PC-9 (cell line): ENCODE measurements around the gene CORIN. TPM values are rescaled to one million over a fixed set of nuclear protein-coding genes. Genes with fewer than 3 reads are reported as not detected.

Experiments
- BruUV-seq: library from RNA; stranded (reverse); fragments of 400-500 nt; replicated peaks from 2 replicates; lab custom pipeline; 2021; lab: Mats Ljungman, UMichigan
- CTCF ChIA-PET: fragments of 300-600 bp; sonication (Branson Sonifier 250); formaldehyde crosslinking; loops from one replicate; lab custom pipeline; 2022; ENCODE audit warnings: antibody characterized with exemption; lab: Charles Lee
- POLR2A ChIA-PET: fragments of 300-600 bp; sonication (Branson Sonifier 250); formaldehyde crosslinking; loops from one replicate; lab custom pipeline; 2022; ENCODE audit warnings: antibody characterized with exemption; ENCODE audit not compliant: unreplicated experiment; lab: Charles Lee
- DNase-seq, 2 experiments: peaks; one replicate each; pipeline versions ENCODE4 v3.0.0 to v3.0.0-alpha.2; 2015 to 2022; ENCODE audit warnings: mixed read lengths in 1 of 2
- H2AFZ ChIP-seq: fragments of 200-600 bp; sonication (generic); 2 replicates; pipeline ENCODE4 v1.8.1; 2017; ENCODE audit warnings: antibody characterized with exemption
- H3F3A ChIP-seq: fragments of 200-600 bp; sonication (generic); 2 replicates; pipeline ENCODE4 v1.8.1; 2017; ENCODE audit warnings: antibody characterized with exemption, mild to moderate bottlenecking, low read depth; ENCODE audit not compliant: insufficient read depth
- H3K27ac ChIP-seq: fragments of 200-600 bp; sonication (generic); 2 replicates; pipeline ENCODE4 v1.6.1; 2016; ENCODE audit warnings: mixed run types
- H3K27me3 ChIP-seq: fragments of 200-600 bp; sonication (generic); 2 replicates; pipeline ENCODE4 v1.6.1; 2016; ENCODE audit warnings: low read depth, mixed run types; ENCODE audit not compliant: insufficient read depth
- H3K36me3 ChIP-seq: fragments of 200-600 bp; sonication (generic); 2 replicates; pipeline ENCODE4 v1.6.1; 2016; ENCODE audit warnings: low read depth, mixed run types
- H3K4me1 ChIP-seq: fragments of 200-600 bp; sonication (generic); replicated peaks from 2 replicates; pipeline ENCODE4 v1.6.1; 2016; ENCODE audit warnings: mixed run types; ENCODE audit not compliant: insufficient read depth
- H3K4me2 ChIP-seq: fragments of 200-600 bp; sonication (generic); 2 replicates; pipeline ENCODE4 v1.6.1; 2017; ENCODE audit warnings: mixed run types
- H3K4me3 ChIP-seq: fragments of 200-600 bp; sonication (generic); 2 replicates; pipeline ENCODE4 v1.6.1; 2016; ENCODE audit warnings: mixed run types
- H3K79me2 ChIP-seq: fragments of 200-600 bp; sonication (generic); 2 replicates; pipeline ENCODE4 v1.6.1; 2017; ENCODE audit warnings: low read depth, mixed run types
- H3K9me2 ChIP-seq: fragments of 200-600 bp; sonication (generic); 2 replicates; pipeline ENCODE4 v1.8.1; 2017; ENCODE audit warnings: mild to moderate bottlenecking; ENCODE audit not compliant: insufficient read depth
- H3K9me3 ChIP-seq: fragments of 200-600 bp; sonication (generic); 2 replicates; pipeline ENCODE4 v1.8.1; 2016; ENCODE audit warnings: low read depth; ENCODE audit not compliant: insufficient read depth
- H4K20me1 ChIP-seq: fragments of 200-600 bp; sonication (generic); 2 replicates; pipeline ENCODE4 v1.8.1; 2017; ENCODE audit not compliant: insufficient read depth
- CTCF ChIP-seq: fragments of 200-600 bp; sonication (generic); conservative IDR thresholded peaks from 2 replicates; pipeline ENCODE4 v1.6.1; 2017; ENCODE audit warnings: mixed run types, antibody characterized with exemption, mild to moderate bottlenecking, moderate library complexity
- EZH2 ChIP-seq: fragments of 200-600 bp; sonication (generic); IDR thresholded peaks from 2 replicates; pipeline ENCODE4 v1.8.0; 2017; ENCODE audit warnings: antibody characterized with exemption, low read depth
- intact Hi-C: fragments of 100-400 bp; cut with micrococcal nuclease; formaldehyde crosslinking; loops from one replicate; pipeline ENCODE4 v1.10.0; 2022; ENCODE audit not compliant: unreplicated experiment
- total RNA-seq: library from RNA; stranded (reverse); gene quantifications from 2 replicates; pipeline ENCODE4 v1.2.3, GENCODE V29; 2021

CORIN gene
- total RNA-seq, 1 experiment from 2014 or later: not detected

DNA sequence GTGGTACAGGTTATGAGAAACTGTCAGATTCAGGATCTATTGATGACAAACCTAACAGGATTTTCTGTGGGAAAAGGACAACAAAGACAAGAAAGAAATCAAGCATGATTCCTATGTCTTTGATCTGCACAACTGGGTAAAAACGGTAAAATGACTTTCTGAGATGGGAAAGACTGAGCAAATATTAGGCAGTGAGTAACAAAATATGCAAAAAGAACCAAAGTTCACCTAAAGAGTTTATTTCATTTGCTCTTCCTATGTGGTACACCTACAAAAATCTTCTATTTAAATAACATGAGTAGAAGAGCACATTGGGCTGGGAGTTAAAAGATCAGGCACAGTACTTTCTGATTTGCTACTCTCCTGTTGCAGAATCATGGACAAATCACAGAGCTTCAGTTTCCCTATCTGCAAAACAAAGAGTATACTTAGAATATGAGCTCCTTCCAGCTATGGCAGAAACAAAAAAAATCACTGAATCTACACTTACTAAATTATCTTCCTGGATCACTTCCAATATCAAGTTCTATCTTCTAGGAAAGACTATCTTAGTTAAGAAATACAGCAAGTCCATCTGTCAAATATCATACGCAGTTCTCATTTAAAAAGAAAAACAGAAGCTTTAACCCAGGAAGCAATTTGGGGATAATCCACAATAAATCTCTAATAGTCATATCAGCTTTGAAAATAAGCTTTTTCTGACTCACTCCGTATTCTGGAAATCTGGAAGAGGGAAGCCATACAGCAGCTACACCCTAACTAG is 39.1 kb upstream of the CORIN start:
- no peak overlapping the region for H3K4me3 ChIP-seq
- intact Hi-C loops: loop anchor here (2.0 kb wide), 1 partner anchor 26 kb away; no protein-coding TSS in a partner anchor
- H3K79me2 ChIP-seq: no peaks in the 10 kb centered on the region
- no TSS peak for BruUV-seq
- TF ChIP-seq EZH2 (no peak), CTCF (no peak)
- no peak overlapping the region for H3K4me2 ChIP-seq
- peaks cover 59% of the 10 kb centered on the region for H3K36me3 ChIP-seq
- H4K20me1 ChIP-seq: no peaks in the 10 kb centered on the region
- CTCF ChIA-PET: no interaction called here
- no peak overlapping the region for H3K27ac ChIP-seq
- H3K9me2 ChIP-seq: no peaks in the 10 kb centered on the region
- no peaks in the 10 kb centered on the region; the same call in 1 of the 2 replicates for H3K9me3 ChIP-seq
- H2AFZ ChIP-seq: no peak overlapping the region
- no peak for DNase-seq
- H3F3A ChIP-seq: 0 out of 2 replicates have a peak, but pooled peaks cover 3% of the 10 kb centered on the region
- POLR2A ChIA-PET: no interaction called here
- H3K27me3 ChIP-seq: no peaks in the 10 kb centered on the region
- no peaks in the 10 kb centered on the region for H3K4me1 ChIP-seq

DNA sequence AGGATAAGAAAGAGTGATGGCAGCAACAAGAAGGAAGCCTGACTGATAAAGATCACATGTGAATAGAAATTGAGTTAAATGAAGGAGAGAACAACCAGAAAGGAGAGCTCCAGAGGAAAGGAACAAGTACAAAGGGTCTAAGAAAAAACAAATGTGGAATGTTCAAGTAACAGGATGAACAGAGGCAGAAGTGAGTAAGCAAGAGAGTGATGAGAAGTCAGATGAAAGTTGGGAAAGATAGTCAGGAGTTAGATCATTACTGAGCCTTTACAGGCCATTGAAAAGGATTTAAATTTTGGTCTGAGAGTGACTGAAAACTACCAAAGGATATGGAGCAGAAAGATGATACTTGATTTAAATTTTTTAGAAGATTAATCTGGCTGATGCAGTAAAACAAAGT is 38.4 kb upstream of the CORIN start:
- Histone ChIP-seq H3K27me3 (no peaks in the 10 kb centered on the region), H3K4me3 (no peak overlapping the region), H3K4me1 (no peaks in the 10 kb centered on the region), H4K20me1 (no peaks in the 10 kb centered on the region), H3K4me2 (no peak overlapping the region), H3K9me2 (no peaks in the 10 kb centered on the region), H3F3A (0 out of 2 replicates have a peak, but pooled peaks cover 3% of the 10 kb centered on the region), H2AFZ (no peak overlapping the region), H3K79me2 (no peaks in the 10 kb centered on the region), H3K27ac (no peak overlapping the region), H3K36me3 (peaks cover 57% of the 10 kb centered on the region), H3K9me3 (no peaks in the 10 kb centered on the region; the same call in 1 of the 2 replicates)
- DNase-seq: no peak
- BruUV-seq: no TSS peak
- TF ChIP-seq EZH2 (no peak), CTCF (no peak)
- intact Hi-C loops: loop anchor here (2.0 kb wide), 1 partner anchor 26 kb away; no protein-coding TSS in a partner anchor
- ChIA-PET CTCF (no interaction called here), POLR2A (no interaction called here)

DNA sequence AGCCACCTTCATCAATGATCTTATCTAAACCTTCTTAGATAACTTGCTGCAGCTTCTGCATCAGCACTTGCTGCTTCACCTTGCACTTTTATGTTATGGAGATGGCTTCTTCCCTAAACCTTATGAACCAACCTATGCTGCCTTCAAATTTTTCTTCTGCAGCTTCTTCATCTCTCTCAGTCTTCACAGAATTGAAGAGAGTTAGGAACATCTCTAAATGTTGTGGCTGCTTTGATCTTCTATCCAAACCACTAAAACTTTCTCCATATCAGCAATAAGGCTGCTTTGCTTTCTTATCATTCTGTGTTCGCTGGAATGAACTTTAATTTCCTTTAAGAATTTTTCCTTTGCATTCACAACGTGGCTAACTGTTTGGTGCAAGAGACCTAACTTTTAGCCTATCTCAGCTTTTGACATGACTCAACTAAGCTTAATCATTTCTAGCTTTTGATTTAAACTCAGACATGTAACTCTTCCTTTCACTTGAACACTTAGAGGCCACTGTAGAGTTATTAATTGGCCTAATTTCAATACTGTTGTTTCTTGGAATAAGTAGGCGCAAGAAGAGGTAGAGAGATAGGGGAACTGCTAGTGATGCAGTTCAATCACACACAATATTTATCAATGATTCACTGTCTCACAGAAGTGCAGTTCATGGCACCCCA is 36.1 kb upstream of the CORIN start:
- Histone ChIP-seq H3K27ac (no peak overlapping the region), H4K20me1 (no peaks in the 10 kb centered on the region; the same call in 1 of the 2 replicates), H3K9me3 (no peaks in the 10 kb centered on the region; the same call in 1 of the 2 replicates), H3K9me2 (no peaks in the 10 kb centered on the region), H3K4me3 (no peak overlapping the region), H3K79me2 (no peaks in the 10 kb centered on the region), H3K36me3 (peaks cover 54% of the 10 kb centered on the region), H3K4me1 (no peaks in the 10 kb centered on the region), H2AFZ (no peak overlapping the region), H3K27me3 (no peaks in the 10 kb centered on the region), H3K4me2 (no peak overlapping the region), H3F3A (0 out of 2 replicates have a peak, but pooled peaks cover 3% of the 10 kb centered on the region)
- intact Hi-C loops: no loop called here
- no peak for DNase-seq
- TF ChIP-seq CTCF: no peak
- TF ChIP-seq EZH2: no peak
- CTCF ChIA-PET: interaction anchor here (0.6 kb wide), 1 partner anchor 343 kb away, joined by 3 read pairs; no protein-coding TSS in a partner anchor
- POLR2A ChIA-PET: no interaction called here
- no TSS peak for BruUV-seq
